ENCODE measurements around the gene CDPF1. TPM values are rescaled to one million over a fixed set of nuclear protein-coding genes. Genes with fewer than 3 reads are reported as not detected.

Gene CDPF1
- total RNA-seq, 2 donors from 2014 or later = 9.7 to 11.9 TPM

- Histone ChIP-seq H3K9me3 (no peaks in the 10 kb centered on the region), H3K4me1 (peaks cover 0 to 36% of the 10 kb centered on the region in 2 donors)
Observed at GRCh38 chr22:46251266-46251665, 1.2 kb upstream of the CDPF1 start.

GRCh38 chr22:46250783-46251125 is 661 bp upstream of the CDPF1 start:
- TF ChIP-seq CTCF (IDR thresholded peaks at IDR 0.05) = no peak
- Histone ChIP-seq H3K27me3 (no peaks in the 10 kb centered on the region), H3K36me3 (no peaks in the 10 kb centered on the region), H3K4me3 (peak overlapping the region; percentile 75 to 85), H3K4me1 (peaks cover 0 to 41% of the 10 kb centered on the region in 2 donors), H3K27ac (peak overlapping the region; percentile 94 to 95), H3K9me3 (no peaks in the 10 kb centered on the region)
- DNase-seq (ENCODE audit: low spot score) = no peak

More at GRCh38 chr22:46251266-46251665, 1.2 kb upstream of the CDPF1 start:
- peak overlapping the region; percentile 94 to 95 for H3K27ac ChIP-seq
- H3K27me3 ChIP-seq = no peaks in the 10 kb centered on the region
- peak overlapping the region; percentile 75 to 85 for H3K4me3 ChIP-seq
- TF ChIP-seq CTCF (IDR thresholded peaks at IDR 0.05) = no peak
- no peak for DNase-seq (ENCODE audit: low spot score)
- H3K36me3 ChIP-seq = no peaks in the 10 kb centered on the region

GRCh38 chr22:46247443-46247975 is 2.6 kb downstream of the CDPF1 start:
- DNase-seq (ENCODE audit: low spot score) = no peak
- Histone ChIP-seq H3K4me3 (no peak overlapping the region), H3K36me3 (peaks cover 13% of the 10 kb centered on the region), H3K27ac (peak overlapping the region in 1 of 2 donors; percentile 81), H3K4me1 (peaks cover 0 to 54% of the 10 kb centered on the region in 2 donors), H3K9me3 (no peaks in the 10 kb centered on the region), H3K27me3 (no peaks in the 10 kb centered on the region)
- TF ChIP-seq CTCF (IDR thresholded peaks at IDR 0.05) = no peak

- Histone ChIP-seq H3K4me1 (peaks cover 0 to 56% of the 10 kb centered on the region in 2 donors), H3K27me3 (no peaks in the 10 kb centered on the region), H3K36me3 (peaks cover 13% of the 10 kb centered on the region), H3K4me3 (no peak overlapping the region), H3K27ac (peak overlapping the region; percentile 79 to 81), H3K9me3 (no peaks in the 10 kb centered on the region)
- TF ChIP-seq CTCF (IDR thresholded peaks at IDR 0.05) = no peak
- DNase-seq (ENCODE audit: low spot score) = no peak
Observed at GRCh38 chr22:46246178-46246577, 3.9 kb downstream of the CDPF1 start.

GRCh38 chr22:46245511-46245910 is 4.6 kb downstream of the CDPF1 start:
- Histone ChIP-seq H3K27me3 (no peaks in the 10 kb centered on the region), H3K9me3 (no peaks in the 10 kb centered on the region), H3K4me3 (peak overlapping the region in 1 of 2 donors; percentile 6), H3K36me3 (peaks cover 13% of the 10 kb centered on the region), H3K4me1 (peaks cover 0 to 56% of the 10 kb centered on the region in 2 donors), H3K27ac (peak overlapping the region; percentile 79 to 81)
- no peak for TF ChIP-seq CTCF (IDR thresholded peaks at IDR 0.05)
- DNase-seq (ENCODE audit: low spot score) = no peak

GRCh38 chr22:46244771-46245170 is 5.3 kb downstream of the CDPF1 start:
- Histone ChIP-seq H3K4me3 (no peak overlapping the region), H3K27ac (peak overlapping the region; percentile 79 to 81), H3K27me3 (no peaks in the 10 kb centered on the region), H3K36me3 (peaks cover 16% of the 10 kb centered on the region), H3K4me1 (peaks cover 0 to 55% of the 10 kb centered on the region in 2 donors), H3K9me3 (no peaks in the 10 kb centered on the region)
- TF ChIP-seq CTCF (IDR thresholded peaks at IDR 0.05) = no peak
- DNase-seq (ENCODE audit: low spot score) = no peak
